Activated effector memory CD4-positive, alpha-beta T cell treated with Interleukin-2 at 50 U/mL for 16 hours (primary cell): ENCODE measurements around the gene DPRX.

Source experiments
- DNase-seq: peaks from one replicate; pipeline ENCODE4 v3.0.0-alpha.2; 2020

The DPRX gene, protein sequence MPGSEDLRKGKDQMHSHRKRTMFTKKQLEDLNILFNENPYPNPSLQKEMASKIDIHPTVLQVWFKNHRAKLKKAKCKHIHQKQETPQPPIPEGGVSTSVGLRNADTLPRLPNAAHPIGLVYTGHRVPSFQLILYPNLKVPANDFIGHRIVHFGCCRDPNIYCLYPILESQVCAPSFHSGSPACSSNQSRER

DNA sequence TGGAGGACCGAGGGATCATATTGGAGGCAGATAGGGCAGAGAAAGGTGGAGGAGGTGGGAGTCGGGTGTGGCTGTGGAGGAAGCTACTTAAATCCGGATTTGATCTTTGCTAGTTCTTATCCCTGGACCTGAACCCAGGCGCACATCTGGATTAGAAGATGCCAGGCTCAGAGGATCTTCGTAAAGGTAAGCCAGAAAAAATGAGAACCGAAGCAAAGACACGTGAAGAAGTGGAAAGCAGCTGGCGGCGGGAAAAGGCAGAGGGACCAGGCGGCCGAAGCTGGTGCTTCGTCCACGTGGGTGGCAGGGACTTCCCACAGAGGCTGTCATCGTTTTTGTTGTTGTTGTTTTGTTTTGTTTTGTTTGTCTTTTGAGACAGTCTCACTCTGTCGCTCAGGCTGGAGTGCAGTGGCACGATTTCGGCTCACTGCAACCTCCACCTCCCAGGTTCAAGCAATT is at the start of gene DPRX:
TSS of gene DPRX (plus strand) at position 51 of the 459 bp plus-strand sequence. CDS start at position 159, 108 bp downstream.
- DNase-seq: no peak

DNA sequence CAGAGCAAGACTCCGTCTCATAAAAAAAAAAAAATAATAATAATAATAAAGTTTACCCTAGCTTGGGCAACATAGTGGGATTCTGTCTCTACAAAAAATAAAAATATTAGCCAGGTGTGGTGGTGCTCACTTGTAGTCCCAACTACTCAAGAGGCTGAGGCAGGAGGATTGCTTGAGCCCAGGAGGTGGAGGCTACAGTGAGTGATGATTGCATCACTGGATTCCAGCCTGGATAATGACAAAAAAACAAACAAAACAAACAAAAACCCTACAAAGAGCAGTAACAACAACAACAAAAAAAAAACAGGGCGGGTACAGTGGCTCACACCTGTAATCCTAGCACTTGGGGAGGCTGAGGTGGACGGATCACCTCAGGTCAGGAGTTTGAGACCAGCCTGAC is 48.6 kb upstream of the DPRX start:
- no peak for DNase-seq

DNA sequence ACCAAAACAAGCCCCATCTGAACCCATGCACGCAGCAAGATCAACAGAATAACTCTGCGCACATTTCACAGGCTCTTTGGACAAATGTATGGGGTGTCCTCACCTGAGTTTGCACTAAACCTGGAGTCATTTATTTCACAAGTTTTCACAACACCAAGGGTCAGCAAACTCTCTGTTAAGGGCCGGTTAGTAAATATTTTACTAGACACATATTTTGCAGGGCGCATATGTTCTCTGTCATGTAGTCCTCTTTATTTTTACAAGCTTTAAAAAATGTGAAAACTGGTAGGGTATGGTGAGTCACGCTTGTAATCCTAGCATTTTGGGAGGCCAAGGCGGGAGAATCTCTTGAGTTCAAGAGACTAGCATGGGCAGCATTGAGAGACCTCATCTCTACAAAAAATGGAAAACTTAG is 45.5 kb upstream of the DPRX start:
- no peak for DNase-seq

DNA sequence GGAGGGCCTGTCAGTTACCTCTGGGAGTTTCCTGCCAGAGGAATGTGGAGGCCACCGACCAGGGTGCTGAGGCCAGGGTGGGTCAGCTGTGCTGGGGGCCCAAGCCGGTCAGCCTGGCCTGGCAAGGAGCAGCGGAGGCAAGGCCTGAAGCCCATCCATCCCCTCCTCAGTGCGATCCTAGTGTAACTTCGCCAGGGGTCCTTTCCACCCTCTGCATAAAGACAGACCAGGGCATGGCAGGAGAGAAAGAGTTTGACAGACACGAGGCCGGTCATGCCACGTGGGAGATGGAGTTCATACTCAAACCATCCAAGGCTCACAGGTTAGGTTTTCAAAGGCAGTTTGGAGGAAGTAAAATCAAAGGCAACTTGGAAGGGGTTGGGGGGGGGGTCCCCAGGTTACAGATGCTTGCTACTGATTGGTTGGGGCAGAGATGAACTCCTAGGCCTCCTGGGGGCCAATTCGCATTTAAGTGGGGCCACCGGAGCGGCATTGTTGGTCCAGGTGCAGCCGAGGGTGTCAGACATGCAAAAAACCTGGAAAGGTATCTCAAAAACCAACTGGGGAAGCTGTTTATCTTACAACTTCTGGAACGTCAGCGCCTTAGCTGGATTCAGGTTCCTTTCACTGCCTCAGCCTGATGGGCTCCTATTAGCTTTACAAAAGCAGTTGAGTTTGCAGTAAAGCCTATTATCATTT is 36.8 kb upstream of the DPRX start:
- DNase-seq: no peak

DNA sequence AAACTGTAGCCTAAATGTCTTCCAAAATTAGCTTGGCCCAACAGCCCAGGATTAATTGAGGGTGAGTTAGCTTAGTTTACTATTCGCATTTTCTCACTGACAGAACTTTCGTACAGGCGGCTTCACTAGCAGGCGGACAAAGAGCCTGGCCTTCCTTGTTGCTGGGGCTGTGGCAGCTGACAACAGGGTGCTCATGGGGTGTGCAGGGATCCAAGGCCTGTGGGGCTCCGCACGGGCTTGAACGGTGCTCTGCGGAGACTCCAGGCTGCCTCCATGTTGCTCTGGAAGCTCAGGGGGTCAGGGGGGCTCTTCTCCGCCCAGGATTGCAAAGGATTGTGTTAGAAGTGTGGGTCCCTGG is 36.3 kb upstream of the DPRX start:
- no peak for DNase-seq

DNA sequence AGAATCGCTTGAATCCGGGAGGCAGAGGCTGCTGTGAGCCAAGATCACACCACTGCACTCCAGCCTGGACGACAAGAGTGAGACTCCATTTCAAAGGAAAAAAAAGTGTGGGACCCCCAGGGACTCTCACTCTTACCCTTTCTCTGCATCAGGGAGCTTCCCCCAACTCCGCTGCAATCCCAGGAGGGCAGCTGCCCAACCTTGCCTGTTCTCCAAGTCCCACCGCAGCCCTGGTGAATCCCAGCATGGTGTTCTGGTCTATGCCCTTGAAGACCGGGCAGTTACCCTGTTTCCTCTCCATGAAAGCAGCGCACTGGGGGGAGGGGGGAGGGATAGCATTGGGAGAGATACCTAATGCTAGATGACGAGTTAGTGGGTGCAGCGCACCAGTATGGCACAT is 35.7 kb upstream of the DPRX start:
- DNase-seq: no peak

DNA sequence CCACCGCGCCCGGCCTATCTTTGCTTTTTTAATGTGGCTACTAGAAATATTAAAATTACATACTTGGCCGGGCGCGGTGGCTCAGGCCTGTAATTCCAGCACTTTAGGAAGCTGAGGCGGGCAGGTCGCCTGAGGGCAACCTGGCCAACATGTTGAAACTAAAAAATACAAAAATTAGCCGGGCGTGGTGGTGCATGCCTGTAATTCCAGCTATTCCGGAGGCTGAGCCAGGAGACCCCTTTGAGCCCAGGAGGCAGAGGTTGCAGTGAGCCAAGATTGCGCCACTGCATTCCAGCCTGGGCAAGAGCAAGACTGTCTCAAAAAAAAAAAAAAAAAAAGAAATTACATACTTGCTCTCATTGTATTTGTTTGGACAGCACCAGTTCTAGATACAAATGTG is 34.8 kb upstream of the DPRX start:
- no peak for DNase-seq

DNA sequence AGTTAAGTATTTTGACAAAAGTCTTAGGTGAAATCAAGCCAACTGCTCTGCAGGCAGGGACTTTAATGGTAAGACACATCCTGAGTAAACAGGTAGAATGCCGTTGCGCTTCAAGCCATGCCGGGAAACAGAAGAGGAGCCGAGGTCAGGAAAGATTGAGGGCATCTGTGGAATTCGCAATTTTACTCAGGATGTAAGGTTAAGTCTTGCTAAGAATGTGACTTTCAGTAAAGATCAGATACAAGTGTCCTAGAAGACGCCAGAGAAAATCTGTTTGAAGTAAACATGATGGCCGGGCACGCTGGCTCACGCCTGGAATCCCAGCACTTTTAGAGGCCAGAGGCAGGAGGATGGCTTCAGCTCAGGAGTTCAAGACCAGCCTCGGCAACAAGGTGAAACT is 33.4 kb upstream of the DPRX start:
- no peak for DNase-seq

DNA sequence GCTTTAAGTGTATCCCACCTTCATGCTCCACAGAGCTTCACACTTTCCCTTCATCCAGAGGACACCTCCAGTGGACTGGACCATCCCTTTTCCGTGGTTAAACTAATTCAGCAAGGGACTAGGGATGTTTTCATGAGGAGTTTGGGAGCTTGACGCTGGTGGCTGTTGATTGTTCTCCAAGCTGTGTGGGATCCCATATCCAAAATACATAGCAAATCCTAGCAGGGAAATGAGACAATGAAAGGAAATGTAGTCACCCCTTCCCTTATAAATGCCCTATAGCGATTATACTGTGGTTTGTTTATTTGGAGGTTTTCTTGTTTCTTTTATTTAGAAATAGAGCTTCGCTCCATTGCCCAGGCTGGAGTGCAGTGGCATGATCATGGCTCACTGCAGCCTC is 31.6 kb upstream of the DPRX start:
- DNase-seq: no peak

DNA sequence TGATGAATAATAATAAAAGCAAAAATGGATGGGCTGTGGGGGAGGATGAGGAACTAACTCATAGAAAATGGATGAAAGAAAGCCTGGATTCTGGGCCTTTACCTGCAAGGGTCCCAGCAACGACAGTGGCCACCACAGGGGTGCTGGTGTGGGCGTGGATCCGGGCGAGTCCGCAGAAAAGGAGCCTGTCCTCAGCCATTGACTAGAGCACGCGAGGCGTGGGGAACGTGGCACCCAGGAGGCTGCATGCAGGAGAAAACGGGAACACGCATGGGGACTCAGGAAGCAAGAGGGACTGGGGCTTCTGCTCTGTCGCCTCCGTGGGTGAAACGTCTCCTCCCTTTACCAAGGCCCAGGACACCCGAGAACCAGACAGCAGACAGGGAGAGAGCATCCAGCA is 25.8 kb upstream of the DPRX start:
- DNase-seq: no peak

DNA sequence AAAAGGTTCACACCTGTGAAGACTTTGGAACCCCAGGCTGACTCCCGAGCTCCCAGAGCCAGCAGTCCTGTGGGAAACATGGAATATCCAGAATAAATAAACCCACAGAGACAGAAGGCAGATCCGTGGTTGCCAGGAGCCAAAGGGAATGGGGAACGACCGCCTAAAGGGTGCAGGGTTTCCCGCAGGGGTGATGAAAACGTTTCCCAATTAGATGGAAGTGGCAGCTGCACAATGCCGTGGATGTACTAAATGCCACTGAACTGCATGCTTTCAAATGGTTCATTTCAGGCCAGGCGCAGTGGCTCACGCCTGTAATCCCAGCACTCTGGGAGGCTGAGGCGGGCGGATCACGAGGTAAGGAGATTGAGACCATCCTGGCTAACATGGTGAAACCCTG is 23.4 kb upstream of the DPRX start:
- no peak for DNase-seq

DNA sequence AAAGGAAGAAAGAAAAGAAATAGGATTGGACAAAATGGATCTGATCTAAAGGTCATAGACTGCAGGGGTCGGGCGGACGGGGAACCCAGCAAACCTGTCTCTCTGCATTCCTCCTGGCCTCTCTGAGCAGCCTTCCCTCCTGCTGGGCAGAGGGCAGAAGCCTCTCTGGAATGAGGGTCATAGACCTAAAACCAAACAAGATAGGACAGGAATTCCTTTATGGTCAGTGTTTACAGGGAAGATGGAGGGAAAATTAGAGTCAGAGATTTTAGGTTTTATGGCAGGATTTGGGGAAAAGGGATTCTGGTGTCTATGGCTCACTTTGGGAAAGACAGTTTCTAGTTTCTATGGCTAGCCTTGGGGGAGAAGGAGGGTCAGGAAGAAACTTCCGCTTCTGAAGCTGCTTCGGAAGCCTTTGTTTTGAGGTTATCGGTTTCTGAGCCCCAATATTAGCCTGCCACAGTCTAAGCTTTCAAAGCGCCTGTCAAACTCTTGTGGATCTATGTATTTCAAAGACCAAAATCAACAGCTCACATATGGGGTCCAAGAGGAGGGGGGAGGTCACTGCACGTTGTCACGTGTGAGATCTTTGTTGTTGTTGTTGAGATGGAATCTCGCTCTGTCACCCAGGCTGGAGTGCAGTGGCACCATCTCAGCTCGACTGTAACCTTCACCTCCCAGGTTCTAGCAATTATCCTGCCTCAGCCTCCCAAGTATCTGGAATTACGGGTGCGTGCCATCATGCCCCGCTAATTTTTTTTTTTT is 18.9 kb upstream of the DPRX start:
- DNase-seq: no peak

DNA sequence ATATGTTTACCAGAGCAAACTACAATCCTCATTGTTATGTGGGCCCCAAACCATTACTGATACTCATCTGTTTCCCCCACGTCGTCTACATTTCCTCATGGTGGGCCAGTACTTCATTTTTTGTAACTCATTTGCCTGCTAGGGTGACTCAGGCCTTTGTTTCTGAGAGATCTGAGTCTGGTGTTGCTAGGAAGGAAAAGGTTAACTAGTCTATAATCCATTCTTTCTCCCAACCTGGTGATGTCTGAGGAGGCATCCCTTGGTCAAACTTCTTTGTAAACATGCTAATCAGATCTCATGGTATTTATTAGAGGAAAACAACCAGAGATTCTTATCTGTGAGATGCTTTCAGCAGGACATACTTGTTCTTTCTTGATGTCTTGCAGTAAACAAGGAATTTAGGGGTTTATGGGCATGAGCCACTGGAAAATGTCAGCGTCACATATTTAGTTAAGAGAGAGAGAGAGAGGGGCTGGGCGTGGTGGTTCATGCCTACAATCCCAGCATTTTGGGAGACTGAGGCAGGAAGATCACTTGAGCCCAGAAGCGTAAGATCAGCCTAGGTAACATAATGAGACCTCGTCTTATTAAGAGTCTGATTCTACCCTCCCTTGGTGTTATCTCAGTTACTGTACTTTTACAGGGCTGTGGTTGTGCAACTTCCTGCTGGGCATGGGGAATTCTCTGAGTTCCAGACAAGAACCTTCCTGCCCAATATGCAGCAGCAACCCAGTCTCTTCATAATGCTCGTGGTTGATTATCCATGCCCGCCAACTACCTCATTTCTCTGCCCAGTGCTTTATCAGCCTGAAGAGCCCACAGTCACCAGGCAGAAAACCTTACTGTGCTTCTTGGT is 9.7 kb upstream of the DPRX start:
- DNase-seq: no peak

DNA sequence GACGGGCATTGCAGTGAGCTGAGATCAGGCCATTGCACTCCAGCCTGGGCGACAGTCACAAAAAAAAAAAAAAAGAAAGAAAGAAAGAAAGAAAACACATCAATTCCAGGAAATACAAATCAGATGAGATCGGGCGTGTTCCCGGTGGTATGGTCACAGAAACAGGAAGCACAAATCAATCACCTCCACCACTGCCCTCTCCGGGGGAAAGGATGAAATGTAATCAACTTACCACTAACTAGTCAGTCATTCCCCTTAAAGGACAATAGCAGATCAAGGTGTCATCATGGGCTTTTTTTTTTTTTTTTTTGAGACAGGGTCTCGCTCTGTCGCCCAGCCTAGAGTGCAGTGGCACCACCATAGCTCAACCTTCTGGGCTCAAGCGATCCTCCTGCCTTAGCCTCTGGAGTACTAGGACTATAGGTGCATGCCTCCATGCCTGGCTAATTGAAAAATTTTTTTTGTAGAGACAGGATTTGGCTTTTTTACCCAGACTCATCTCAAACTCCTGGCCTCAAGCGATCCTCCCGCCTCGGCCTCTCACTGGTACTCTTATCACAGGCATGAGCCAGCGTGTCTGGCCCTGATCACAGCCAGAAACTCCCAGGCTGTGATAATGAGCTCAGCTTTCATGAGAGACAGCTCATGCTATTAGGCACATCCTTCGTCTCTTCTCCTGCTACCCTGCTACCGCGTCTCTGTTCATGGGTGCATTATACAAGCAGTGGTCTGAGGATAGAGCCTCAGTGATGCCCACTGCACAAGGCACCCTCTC is 6.8 kb upstream of the DPRX start:
- DNase-seq: no peak

DNA sequence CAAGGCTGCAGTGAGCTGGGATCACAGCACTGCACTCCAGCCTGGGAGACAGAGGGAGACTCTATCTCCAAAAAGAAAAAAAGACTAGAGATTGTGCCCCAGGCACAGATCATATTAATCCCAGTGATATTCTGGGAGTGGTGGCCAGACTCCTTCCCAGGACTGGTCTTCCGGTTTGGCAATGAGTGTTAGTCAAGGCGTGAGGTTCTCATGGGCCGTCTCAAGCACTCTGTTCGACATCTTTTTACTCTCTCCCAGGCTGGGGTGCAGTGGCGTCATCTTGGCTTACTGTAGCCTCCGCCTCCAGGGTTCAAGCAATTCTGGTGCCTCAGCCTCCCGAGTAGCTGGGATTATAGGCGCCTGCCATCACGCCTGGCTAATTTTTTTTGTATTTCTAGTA is 5.3 kb upstream of the DPRX start:
- DNase-seq: no peak

DNA sequence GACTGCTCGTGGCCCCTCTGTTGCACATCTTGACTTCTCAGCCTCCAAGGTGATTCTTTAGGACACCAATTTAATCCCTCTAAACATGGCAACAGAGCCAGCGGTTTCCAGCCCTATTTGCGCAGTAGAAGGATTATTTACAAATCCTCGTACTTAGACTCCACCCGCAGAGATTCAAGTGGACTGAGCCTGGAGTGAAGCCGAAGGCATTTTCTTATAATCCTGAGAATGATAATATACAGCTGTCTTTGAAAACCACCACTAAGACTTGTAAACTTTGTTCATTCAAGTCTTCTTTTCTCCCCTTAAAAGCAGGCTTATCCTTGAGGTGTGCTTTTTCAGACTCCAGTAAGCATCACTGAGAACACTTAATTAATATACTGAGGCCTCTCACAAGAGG is 4.8 kb upstream of the DPRX start:
- DNase-seq: no peak

DNA sequence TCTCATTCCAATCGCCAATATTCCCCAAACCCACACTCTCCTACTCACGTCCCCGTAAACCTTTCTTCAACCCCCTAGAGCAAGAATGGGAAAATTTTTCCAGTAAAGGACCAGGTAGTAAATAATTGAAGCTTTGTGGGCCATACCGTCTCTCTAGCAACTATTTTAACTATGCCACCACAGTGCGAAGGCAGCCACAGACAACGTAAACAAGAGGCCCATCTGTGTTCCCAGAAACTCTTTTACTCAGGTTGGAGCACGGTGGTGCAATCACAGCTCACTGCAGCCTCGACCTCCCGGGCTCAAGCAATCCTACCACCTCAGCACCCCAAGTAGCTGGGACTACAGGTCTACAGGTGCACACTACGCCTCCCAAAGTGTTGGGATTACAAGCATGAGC is 3.0 kb downstream of the DPRX start:
- DNase-seq: no peak

DNA sequence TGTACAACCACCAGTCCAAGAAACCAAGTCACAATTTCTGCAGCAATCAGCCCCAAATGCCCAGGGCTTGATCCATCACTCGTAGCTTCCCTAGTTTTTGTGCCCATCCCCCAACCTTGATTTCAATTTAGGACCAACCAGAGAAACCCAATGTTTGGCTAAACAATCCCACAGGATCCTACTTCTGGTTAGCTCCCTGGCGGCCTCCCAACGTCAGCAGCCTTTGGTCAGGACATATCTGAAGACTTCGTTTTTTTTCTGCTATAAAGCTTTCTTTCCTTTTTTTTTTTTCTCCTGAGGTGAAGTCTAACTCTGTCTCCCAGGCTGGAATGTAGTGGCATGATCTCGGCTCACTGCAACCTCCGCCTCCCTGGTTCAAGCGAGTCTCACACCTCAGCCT is 7.7 kb downstream of the DPRX start:
- no peak for DNase-seq

DNA sequence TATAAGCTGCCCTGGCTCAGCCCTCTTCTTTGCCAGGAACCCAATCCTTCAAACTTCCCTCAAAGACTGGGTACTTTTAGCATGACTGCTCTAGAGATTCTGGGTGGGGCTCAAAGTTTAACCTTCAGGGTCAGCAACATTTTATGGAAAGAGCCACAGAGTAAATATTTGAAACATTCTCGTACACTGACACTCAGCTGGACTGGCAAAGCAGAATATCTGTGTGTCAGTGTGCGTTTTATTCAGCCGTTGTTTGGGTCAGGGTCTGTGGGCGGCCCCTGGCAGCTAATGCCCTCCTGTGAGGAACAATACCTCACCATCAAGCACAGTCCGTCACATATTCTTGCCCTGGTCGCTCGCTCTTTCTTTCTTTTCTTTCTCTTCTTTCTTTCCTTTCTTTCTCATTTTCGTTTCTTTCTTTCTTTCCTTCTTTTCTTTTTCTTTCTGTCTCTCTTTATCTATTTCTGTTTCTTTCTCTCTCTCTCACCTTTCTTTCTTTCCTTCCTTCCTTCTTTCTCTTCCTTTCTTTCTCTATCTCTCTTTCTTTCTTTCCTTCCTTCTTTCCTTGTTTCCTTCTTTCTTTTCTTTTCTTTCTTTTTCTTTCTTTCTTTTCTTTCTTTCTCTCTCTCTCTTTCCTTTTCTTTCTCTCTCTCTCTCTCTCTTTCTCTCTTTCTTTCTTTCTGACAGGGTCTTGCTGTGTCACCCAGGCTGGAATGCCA is 10.7 kb downstream of the DPRX start:
- no peak for DNase-seq

DNA sequence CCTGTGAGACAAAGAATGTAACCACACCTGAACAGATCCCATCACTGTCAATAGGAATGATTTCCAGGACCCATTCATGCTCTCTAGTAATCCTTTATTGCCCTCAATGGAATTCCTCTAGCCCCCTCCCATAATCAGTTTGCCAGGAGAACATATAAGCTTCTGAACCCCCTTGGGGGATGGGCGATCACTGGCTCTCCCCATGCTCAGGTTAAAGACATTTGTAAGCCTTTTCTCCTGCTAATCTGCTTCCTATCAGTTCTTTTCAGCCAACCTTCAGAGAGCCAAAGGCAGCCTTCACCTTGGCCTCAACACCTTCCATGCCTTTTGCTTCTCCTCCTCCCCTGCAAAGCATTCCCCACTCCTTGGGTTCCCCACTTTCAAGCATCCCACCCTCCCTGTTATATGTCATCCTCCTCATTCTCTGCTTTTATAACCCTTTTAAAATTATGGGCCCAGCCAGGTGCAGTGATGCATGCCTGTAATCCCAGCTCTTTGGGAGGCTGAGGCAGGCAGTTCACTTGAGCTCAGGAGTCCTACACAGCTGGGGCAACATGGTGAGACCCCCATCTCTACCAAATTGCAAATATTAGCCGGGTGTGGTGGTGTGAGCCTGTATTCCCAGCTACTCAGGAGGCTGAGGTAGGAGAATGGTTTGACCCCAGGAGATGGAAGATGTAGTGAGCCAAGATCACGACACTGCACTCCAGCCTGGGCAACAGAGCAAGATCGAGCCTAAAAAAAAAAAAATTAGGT is 12.4 kb downstream of the DPRX start:
- no peak for DNase-seq

DNA sequence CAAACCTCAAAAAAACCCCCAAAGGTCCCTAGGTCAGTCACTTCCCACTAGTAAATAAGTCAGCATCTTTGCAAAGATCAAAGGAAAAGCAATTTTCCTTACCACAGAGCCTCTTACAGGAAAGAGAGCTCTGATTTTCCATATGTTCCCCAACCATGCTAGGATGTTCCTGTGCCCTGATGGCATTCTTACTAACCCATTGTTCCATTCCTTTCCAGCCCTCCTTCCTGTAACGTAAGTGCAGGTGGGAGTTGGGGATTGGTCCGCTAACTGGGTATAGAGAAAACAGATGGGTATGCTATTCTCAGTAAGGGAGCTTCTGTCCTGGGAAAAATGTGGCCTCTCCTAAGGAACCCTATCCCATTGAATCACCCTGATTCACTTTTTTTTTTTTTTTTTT is 14.3 kb downstream of the DPRX start:
- DNase-seq: no peak
